Omental fat pad (tissue), 4 donors: ENCODE data around the gene IFNA14. TPM values are rescaled to one million over a fixed set of nuclear protein-coding genes. Genes with fewer than 3 reads are reported as not detected.
"Not testable (repeated sequence)": the region's sequence is repeated elsewhere in the genome, so short reads cannot be mapped to it uniquely, and the experiment has no call there.

Experiments used
- ATAC-seq: fragments of 150-250 bp; one replicate; pipeline ENCODE4 v1.9.1; 2016; ENCODE audit warnings: mild to moderate bottlenecking, moderate library complexity; ENCODE audit not compliant: low FRiP score
- DNase-seq: peaks from one replicate; pipeline ENCODE4 v3.0.0-alpha.2; 2019; ENCODE audit warnings: low spot score
- CTCF ChIP-seq, 3 donors: fragments of 450-650 bp; IDR thresholded peaks; one replicate each; pipeline ENCODE4 v1.5.1; 2016 to 2017; ENCODE audit warnings: antibody characterized with exemption in 3 of 3, mild to moderate bottlenecking in 3 of 3, moderate library complexity in 2 of 3
- total RNA-seq, 4 donors: library from RNA; depleted of rRNA; stranded (reverse); fragments of >200 nt; gene quantifications; one replicate each; pipeline ENCODE4 v1.1.0, GENCODE V29; 2016

IFNA14 gene
- total RNA-seq, 4 donors from 2014 or later = not detected

GRCh38 chr9:21210311-21210710 is 29.5 kb downstream of the IFNA14 start:
- DNase-seq = no peak
- TF ChIP-seq CTCF (IDR thresholded peaks at IDR 0.05) = no peak
- no peak for ATAC-seq

GRCh38 chr9:21207043-21207442 is 32.8 kb downstream of the IFNA14 start, which contains the start of gene IFNA10:
Gene IFNA10, minus strand, starts transcription at chr9:21207143. Its CDS starts 46 bp downstream, at chr9:21207097.
- not testable (repeated sequence) for ATAC-seq, DNase-seq

DNA sequence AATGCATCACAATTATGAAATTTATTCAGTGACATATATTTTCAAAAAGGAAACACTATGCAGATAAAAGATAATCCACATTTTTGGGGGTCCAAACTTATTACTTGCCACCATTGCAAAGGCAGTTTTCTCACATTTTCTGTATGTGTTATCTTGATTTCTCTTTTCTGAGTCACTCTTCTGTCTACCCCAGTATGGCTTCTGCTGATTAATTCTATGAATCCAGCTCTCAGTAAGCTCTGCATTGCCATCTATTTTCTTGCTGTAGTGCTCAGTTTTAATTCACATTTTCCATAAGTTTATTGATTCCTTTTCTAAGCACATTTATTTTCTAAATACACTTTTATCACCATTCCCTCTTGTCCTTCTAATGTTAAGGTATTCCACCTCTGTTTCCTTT is 34.6 kb downstream of the IFNA14 start:
- DNase-seq (no peak), ATAC-seq (no peak)
- no peak for TF ChIP-seq CTCF (IDR thresholded peaks at IDR 0.05)

DNA sequence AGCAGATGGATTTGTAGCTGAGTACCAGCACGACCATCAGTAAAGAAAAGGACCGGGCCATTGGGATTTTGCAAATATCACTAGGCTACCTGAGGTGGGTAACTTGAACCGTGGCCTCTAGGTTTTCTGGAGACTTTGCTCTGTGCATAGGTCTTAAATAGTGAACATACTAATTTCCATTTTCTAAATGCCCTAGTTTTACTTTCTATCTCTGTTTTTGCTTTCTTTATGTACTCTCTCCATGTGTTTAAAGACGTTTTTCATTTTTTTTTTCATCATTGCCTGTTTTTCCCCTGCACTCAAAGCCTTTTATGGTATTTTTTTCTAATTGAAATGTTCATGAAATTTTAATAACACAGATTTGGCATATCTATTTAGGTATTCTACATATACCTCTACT is 37.7 kb downstream of the IFNA14 start, which contains the start of gene IFNA7:
Gene IFNA7, minus strand, starts transcription at position 101 of the 400 bp plus-strand sequence. Its CDS starts 40 bp downstream, at position 61.
- not testable (repeated sequence) for ATAC-seq, DNase-seq

DNA sequence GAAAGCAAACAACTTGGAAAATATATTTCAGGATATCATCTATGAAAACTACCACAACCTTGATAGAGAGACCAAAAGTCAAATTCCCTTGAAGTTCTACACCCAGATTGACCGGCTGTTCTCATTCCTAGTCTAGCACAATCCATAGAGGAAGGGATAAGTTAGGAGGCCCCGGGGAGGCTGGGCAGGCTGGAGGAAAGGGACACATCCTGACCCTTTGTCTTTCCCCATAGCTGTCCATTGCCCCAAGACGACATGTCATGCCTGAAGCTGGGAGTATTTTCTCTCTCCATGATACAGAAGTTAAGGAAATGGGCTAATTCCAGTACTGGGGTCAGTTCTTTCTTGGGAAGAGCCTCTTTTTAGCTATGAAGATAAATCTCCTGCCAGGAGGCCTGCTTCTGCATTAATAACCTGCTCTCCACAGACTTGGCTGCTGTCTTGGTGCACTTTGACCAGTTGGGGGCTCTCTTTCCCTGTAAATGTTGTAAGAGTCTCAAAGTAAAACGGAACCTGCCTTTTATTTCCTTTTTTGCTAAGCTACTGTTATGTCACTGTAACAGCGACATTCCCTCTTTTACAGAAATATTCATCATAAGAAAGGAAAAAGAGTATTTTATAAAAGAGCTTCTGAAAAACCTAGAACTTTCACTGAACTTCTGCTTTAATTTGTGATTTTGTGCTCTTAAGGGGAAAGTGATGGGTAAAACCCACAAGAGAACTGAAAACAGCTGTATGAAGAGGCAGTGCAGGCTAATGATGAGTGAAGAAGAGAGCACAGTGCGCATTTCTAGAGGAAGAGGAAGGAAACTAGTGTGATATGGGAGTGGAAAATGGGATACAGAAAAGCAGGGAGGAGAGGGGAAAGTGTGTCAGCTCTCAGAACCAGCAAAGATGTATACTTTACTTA is 44.7 kb downstream of the IFNA14 start:
- not testable (repeated sequence) for DNase-seq, ATAC-seq

Other genes starting within 250 kb of the IFNA14 start
- gene HACD4, start 208.4 kb downstream of the IFNA14 start, total RNA-seq = 1 to 10 TPM; 4.1 to 6.6 (median 5.1) TPM
- gene IFNB1, start 162.1 kb downstream of the IFNA14 start, total RNA-seq = not detected
- gene IFNW1, start 98.2 kb downstream of the IFNA14 start, total RNA-seq = not detected
- gene IFNA21, start 73.3 kb downstream of the IFNA14 start, total RNA-seq = not detected
- gene IFNA4, start 52.4 kb downstream of the IFNA14 start, total RNA-seq = not detected
- not detected for gene IFNA7, start 37.8 kb downstream of the IFNA14 start, total RNA-seq
- gene IFNA10, start 32.9 kb downstream of the IFNA14 start, total RNA-seq = not detected
- gene IFNA16, start 22.7 kb downstream of the IFNA14 start, total RNA-seq = not detected
- gene IFNA17, start 11.8 kb downstream of the IFNA14 start, total RNA-seq = not detected
- gene IFNA5, start 65.3 kb upstream of the IFNA14 start, total RNA-seq = under 1 TPM in 1 of 4 donors, not detected in 3; 0.84 TPM
- gene KLHL9, start 95.4 kb upstream of the IFNA14 start, total RNA-seq = 10 to 100 TPM; 17.7 to 30.7 (median 19.4) TPM
- not detected for gene IFNA6, start 110.9 kb upstream of the IFNA14 start, total RNA-seq
- not detected for gene IFNA13, start 128.1 kb upstream of the IFNA14 start, total RNA-seq
- under 1 TPM in 1 of 4 donors, not detected in 3; 0.75 TPM for gene IFNA2, start 145.4 kb upstream of the IFNA14 start, total RNA-seq
- not detected for gene IFNA8, start 169.1 kb upstream of the IFNA14 start, total RNA-seq
- not detected for gene IFNA1, start 200.4 kb upstream of the IFNA14 start, total RNA-seq
- 1 to 10 TPM in 2 of 4 donors, not detected in 2; 1.7 to 1.8 TPM for gene IFNE, start 242.3 kb upstream of the IFNA14 start, total RNA-seq